HCEC 1CT (cell line): ENCODE measurements around the gene RASGRF2.
A peak's percentile ranks its signal among the peaks of the same experiment; 100 is the strongest.

ENCODE experiments used
- DNase-seq: peaks from one replicate; pipeline ENCODE4 v3.0.0-alpha.2; 2017

Gene RASGRF2

GRCh38 chr5:80986382-80986781 is 26.2 kb downstream of the RASGRF2 start:
- DNase-seq = no peak

- peak; percentile 44 for DNase-seq
Observed at GRCh38 chr5:80987078-80987766, 27.1 kb downstream of the RASGRF2 start.

- DNase-seq = peak; percentile 59
Observed at GRCh38 chr5:80988419-80988935, 28.3 kb downstream of the RASGRF2 start.

GRCh38 chr5:80989883-80990282 is 29.7 kb downstream of the RASGRF2 start:
- no peak for DNase-seq

GRCh38 chr5:80990527-80990926 is 30.4 kb downstream of the RASGRF2 start:
- no peak for DNase-seq

GRCh38 chr5:80990971-80991370 is 30.8 kb downstream of the RASGRF2 start:
- peak; percentile 16 for DNase-seq

GRCh38 chr5:80995908-80996307 is 35.7 kb downstream of the RASGRF2 start:
- DNase-seq = no peak

GRCh38 chr5:80998590-80998979 is 38.4 kb downstream of the RASGRF2 start:
- no peak for DNase-seq

GRCh38 chr5:81003811-81004386 is 43.7 kb downstream of the RASGRF2 start:
- DNase-seq = no peak

- no peak for DNase-seq
Observed at GRCh38 chr5:81005708-81006107, 45.5 kb downstream of the RASGRF2 start.

- no peak for DNase-seq
Observed at GRCh38 chr5:81006231-81006630, 46.1 kb downstream of the RASGRF2 start.

GRCh38 chr5:81006947-81007636 is 46.9 kb downstream of the RASGRF2 start:
- no peak for DNase-seq

- DNase-seq = no peak
Observed at GRCh38 chr5:81007637-81008027, 47.5 kb downstream of the RASGRF2 start.

- DNase-seq = no peak
Observed at GRCh38 chr5:81010336-81011169, 50.4 kb downstream of the RASGRF2 start.

- DNase-seq = peak; percentile 15
Observed at GRCh38 chr5:81014348-81014747, 54.2 kb downstream of the RASGRF2 start.

GRCh38 chr5:81016116-81016515 is 56.0 kb downstream of the RASGRF2 start:
- no peak for DNase-seq

GRCh38 chr5:81017320-81017719 is 57.2 kb downstream of the RASGRF2 start:
- DNase-seq = no peak

GRCh38 chr5:81018608-81019007 is 58.4 kb downstream of the RASGRF2 start:
- peak; percentile 48 for DNase-seq

- DNase-seq = no peak
Observed at GRCh38 chr5:81019748-81020147, 59.6 kb downstream of the RASGRF2 start.

GRCh38 chr5:81020478-81021167 is 60.5 kb downstream of the RASGRF2 start:
- DNase-seq = peak; percentile 21

GRCh38 chr5:81021486-81021885 is 61.3 kb downstream of the RASGRF2 start:
- DNase-seq = peak; percentile 53

GRCh38 chr5:81021951-81022687 is 62.0 kb downstream of the RASGRF2 start:
- DNase-seq = no peak
